Measurements from ENCODE around the gene SMIM35. TPM values are rescaled to one million over a fixed set of nuclear protein-coding genes. Genes with fewer than 3 reads are reported as not detected.

Gene SMIM35
- polyA plus RNA-seq, 1 of the 3 experiments (the other 2 are of a cell fraction) = not detected

DNA sequence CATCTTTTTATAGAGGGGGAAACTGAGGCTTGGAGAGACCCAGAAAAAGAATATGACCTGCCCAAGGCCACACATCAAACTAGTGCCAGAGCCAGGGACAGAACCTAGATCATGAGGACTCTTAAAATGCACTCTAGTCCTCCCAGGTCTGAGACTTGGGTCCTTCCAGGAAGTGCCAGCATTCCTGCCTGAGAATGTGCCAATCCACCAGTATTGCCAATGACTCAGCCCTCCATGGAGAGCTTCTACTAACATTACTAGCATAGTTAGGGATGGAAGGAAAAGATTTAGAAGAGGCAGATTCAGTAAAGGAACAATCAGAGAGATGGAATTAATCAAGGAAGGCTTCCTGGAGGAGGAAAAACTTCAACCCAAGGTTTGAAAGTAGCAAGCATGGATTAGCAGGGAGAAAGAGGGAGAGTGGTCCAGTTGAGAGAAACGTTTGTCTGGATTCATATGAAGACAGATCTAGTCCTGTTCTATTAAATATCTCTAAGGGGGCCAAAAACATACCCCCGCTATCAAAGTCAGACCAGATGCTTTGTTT, 20.1 kb upstream of the SMIM35 start:
- TF ChIP-seq, protein P1, sequence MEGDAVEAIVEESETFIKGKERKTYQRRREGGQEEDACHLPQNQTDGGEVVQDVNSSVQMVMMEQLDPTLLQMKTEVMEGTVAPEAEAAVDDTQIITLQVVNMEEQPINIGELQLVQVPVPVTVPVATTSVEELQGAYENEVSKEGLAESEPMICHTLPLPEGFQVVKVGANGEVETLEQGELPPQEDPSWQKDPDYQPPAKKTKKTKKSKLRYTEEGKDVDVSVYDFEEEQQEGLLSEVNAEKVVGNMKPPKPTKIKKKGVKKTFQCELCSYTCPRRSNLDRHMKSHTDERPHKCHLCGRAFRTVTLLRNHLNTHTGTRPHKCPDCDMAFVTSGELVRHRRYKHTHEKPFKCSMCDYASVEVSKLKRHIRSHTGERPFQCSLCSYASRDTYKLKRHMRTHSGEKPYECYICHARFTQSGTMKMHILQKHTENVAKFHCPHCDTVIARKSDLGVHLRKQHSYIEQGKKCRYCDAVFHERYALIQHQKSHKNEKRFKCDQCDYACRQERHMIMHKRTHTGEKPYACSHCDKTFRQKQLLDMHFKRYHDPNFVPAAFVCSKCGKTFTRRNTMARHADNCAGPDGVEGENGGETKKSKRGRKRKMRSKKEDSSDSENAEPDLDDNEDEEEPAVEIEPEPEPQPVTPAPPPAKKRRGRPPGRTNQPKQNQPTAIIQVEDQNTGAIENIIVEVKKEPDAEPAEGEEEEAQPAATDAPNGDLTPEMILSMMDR (IDR thresholded peaks at IDR 0.05) = no peak
- TF ChIP-seq MEF2A (IDR thresholded peaks at IDR 0.05; ENCODE audit: borderline replicate concordance, low read depth) = no peak
- no peak for TF ChIP-seq EP300 (IDR thresholded peaks at IDR 0.05; ENCODE audit: borderline replicate concordance in 1 of 2, low read depth in 1 of 2, low read length in 1 of 2)
- TF ChIP-seq RCOR1 (IDR thresholded peaks at IDR 0.05; ENCODE audit: low read length) = no peak
- no peak for TF ChIP-seq NFIC (IDR thresholded peaks at IDR 0.05; ENCODE audit: borderline replicate concordance)
- TF ChIP-seq, protein P2, sequence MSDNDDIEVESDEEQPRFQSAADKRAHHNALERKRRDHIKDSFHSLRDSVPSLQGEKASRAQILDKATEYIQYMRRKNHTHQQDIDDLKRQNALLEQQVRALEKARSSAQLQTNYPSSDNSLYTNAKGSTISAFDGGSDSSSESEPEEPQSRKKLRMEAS (IDR thresholded peaks at IDR 0.05; ENCODE audit: low read depth) = no peak
- no peaks in the 10 kb centered on the region for H3K79me2 ChIP-seq (ENCODE audit: insufficient read depth)
- no peak overlapping the region for H3K27ac ChIP-seq (ENCODE audit: low read depth in 2 of 2, low read length in 1 of 2)
- no peak overlapping the region for H2AFZ ChIP-seq (ENCODE audit: low read depth)
- H3K9ac ChIP-seq = no peak overlapping the region
- ChIA-PET CTCF (interaction anchor here (1.1 kb wide), 1 partner anchor 64 kb away, joined by 4 read pairs; no protein-coding TSS in a partner anchor), POLR2A (no interaction called here)
- no peaks in the 10 kb centered on the region for H3K36me3 ChIP-seq (replicated peaks in 1 of 2; ENCODE audit: control insufficient read depth in 1 of 2, insufficient read depth in 2 of 2, low read length in 1 of 2)
- no peaks in the 10 kb centered on the region for H3K9me2 ChIP-seq
- H3K4me1 ChIP-seq (ENCODE audit: control insufficient read depth in 1 of 2, insufficient read depth in 2 of 2, low read depth in 1 of 2, low read length in 1 of 2) = no peaks in the 10 kb centered on the region
- H3K9me3 ChIP-seq = no peaks in the 10 kb centered on the region
- H3K27me3 ChIP-seq (ENCODE audit: insufficient read depth) = no peaks in the 10 kb centered on the region
- DNase-seq = no peak
- H3K4me2 ChIP-seq = no peak overlapping the region
- no peak overlapping the region for H3K4me3 ChIP-seq (ENCODE audit: low read depth in 2 of 2, low read length in 1 of 2)
- H4K20me1 ChIP-seq (ENCODE audit: insufficient read depth) = no peaks in the 10 kb centered on the region
- no peaks in the 10 kb centered on the region for H3F3A ChIP-seq (replicated peaks; ENCODE audit: insufficient read depth)
- WGBS (ENCODE audit: low lambda C conversion rate) = 39% methylated on average over 2 of the region's 2 CpGs

DNA sequence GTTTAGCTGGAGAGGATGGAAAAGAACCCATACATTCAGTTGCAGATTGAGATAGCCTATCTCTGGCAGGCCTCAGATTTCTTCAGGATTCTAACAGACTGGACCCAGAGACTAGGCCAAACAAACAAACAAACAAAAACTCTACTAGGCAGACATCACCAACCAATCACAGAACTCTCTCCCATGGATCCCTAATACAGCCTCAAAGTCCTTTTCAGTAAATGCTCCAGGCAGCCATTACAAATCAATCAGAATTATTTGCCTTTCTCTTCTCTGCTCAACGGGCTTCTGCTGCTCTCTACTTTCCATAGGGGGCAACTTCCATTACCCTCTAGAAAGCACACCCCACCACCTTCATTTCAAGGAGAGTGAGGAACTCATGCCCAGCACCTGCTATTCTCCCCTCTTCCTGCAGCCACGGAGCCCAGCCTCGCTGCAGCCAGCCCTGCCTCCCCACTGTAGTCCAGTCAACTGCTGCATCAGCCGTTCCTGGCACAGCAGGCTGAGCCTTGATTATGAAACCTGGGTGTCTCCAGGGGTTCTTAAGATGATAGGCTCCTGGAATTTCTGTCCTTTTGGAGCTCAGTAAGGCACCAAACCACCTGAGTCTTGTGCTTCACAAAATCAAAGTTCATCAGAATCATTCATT, 19.0 kb upstream of the SMIM35 start:
- 58% methylated on average over 4 of the region's 4 CpGs for WGBS (ENCODE audit: low lambda C conversion rate)
- Histone ChIP-seq H3F3A (replicated peaks; ENCODE audit: insufficient read depth) (no peaks in the 10 kb centered on the region), H2AFZ (ENCODE audit: low read depth) (no peak overlapping the region), H3K79me2 (ENCODE audit: insufficient read depth) (no peaks in the 10 kb centered on the region), H3K9me2 (no peaks in the 10 kb centered on the region), H3K36me3 (replicated peaks in 1 of 2; ENCODE audit: control insufficient read depth in 1 of 2, insufficient read depth in 2 of 2, low read length in 1 of 2) (no peaks in the 10 kb centered on the region), H3K9me3 (no peaks in the 10 kb centered on the region), H3K4me3 (ENCODE audit: low read depth in 2 of 2, low read length in 1 of 2) (no peak overlapping the region), H3K27ac (ENCODE audit: low read depth in 2 of 2, low read length in 1 of 2) (no peak overlapping the region), H3K27me3 (ENCODE audit: insufficient read depth) (no peaks in the 10 kb centered on the region; the same call in 1 of the 2 replicates), H3K4me1 (ENCODE audit: control insufficient read depth in 1 of 2, insufficient read depth in 2 of 2, low read depth in 1 of 2, low read length in 1 of 2) (no peaks in the 10 kb centered on the region), H3K4me2 (no peak overlapping the region), H3K9ac (no peak overlapping the region), H4K20me1 (ENCODE audit: insufficient read depth) (no peaks in the 10 kb centered on the region)
- POLR2A ChIA-PET = no interaction called here
- CTCF ChIA-PET = no interaction called here
- no peak for DNase-seq
- no peak for TF ChIP-seq YY1 (IDR thresholded peaks at IDR 0.05; ENCODE audit: low read depth)
- TF ChIP-seq ELF1 (IDR thresholded peaks at IDR 0.05) = no peak
- no peak for TF ChIP-seq SIN3A (IDR thresholded peaks at IDR 0.05; ENCODE audit: borderline replicate concordance, low read depth, low read length)
- no peak for TF ChIP-seq JUND (IDR thresholded peaks at IDR 0.05)
- no peak for TF ChIP-seq TAF1 (IDR thresholded peaks at IDR 0.05; ENCODE audit: borderline replicate concordance, low read depth, low read length)
- TF ChIP-seq CHD2 (IDR thresholded peaks at IDR 0.05; ENCODE audit: low read length, partially characterized antibody) = no peak
- TF ChIP-seq, protein P1 (IDR thresholded peaks at IDR 0.05) = no peak
- TF ChIP-seq ZBTB33 (IDR thresholded peaks at IDR 0.05; ENCODE audit: borderline replicate concordance, low read depth) = no peak
- TF ChIP-seq PBX3 (IDR thresholded peaks at IDR 0.05) = no peak
- TF ChIP-seq, protein P3, sequence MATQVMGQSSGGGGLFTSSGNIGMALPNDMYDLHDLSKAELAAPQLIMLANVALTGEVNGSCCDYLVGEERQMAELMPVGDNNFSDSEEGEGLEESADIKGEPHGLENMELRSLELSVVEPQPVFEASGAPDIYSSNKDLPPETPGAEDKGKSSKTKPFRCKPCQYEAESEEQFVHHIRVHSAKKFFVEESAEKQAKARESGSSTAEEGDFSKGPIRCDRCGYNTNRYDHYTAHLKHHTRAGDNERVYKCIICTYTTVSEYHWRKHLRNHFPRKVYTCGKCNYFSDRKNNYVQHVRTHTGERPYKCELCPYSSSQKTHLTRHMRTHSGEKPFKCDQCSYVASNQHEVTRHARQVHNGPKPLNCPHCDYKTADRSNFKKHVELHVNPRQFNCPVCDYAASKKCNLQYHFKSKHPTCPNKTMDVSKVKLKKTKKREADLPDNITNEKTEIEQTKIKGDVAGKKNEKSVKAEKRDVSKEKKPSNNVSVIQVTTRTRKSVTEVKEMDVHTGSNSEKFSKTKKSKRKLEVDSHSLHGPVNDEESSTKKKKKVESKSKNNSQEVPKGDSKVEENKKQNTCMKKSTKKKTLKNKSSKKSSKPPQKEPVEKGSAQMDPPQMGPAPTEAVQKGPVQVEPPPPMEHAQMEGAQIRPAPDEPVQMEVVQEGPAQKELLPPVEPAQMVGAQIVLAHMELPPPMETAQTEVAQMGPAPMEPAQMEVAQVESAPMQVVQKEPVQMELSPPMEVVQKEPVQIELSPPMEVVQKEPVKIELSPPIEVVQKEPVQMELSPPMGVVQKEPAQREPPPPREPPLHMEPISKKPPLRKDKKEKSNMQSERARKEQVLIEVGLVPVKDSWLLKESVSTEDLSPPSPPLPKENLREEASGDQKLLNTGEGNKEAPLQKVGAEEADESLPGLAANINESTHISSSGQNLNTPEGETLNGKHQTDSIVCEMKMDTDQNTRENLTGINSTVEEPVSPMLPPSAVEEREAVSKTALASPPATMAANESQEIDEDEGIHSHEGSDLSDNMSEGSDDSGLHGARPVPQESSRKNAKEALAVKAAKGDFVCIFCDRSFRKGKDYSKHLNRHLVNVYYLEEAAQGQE (IDR thresholded peaks at IDR 0.05; ENCODE audit: low read depth, low read length) = no peak

All from SK-N-SH (cell line).